SK-N-MC (cell line): ENCODE results near the gene NEUROD4.

Experiments used
- EZH2 ChIP-seq: fragments of 200-600 bp; sonication (generic); IDR thresholded peaks from one replicate; pipeline ENCODE4 v1.6.1; 2017; ENCODE audit warnings: antibody characterized with exemption
- FOXP2 ChIP-seq: optimal IDR thresholded peaks from 2 replicates; pipeline ENCODE3; 2011; ENCODE audit warnings: mild to moderate bottlenecking, moderate library complexity; ENCODE audit not compliant: insufficient read depth; ENCODE audit errors: extremely low read length, control extremely low read depth
- POLR2AphosphoS5 ChIP-seq: IDR thresholded peaks from 2 replicates; pipeline ENCODE4 v1.6.1; 2012; ENCODE audit warnings: mild to moderate bottlenecking, low read depth, low read length, borderline replicate concordance

DNA sequence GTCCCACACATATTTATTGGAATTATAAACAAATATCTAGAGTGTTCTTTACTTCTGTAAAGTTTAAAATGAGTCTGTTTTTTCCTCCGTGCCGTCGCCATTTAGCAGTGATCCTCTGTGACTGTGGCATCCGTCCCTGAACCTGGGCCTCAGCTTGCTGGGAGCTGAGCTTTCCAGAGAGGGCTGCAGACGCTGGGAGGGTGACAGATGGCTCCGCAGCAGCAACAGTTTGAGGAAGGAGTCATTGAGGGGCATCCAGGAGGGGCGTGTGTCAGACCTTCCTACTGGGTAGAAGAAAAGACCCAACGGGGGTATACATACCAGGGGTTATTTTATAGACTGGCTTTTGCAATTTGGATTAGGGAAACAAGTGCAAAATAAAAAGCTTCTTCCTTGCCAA is 47.9 kb downstream of the NEUROD4 start:
- TF ChIP-seq POLR2AphosphoS5 (no peak), FOXP2 (no peak), EZH2 (no peak)
